SK-N-SH treated with all-trans-retinoic acid at 6 μM for 48 hours (cell line): ENCODE measurements around the gene GPR18.

Source experiments
- ATAC-seq: fragments of 200-7000 bp; cut with Tn5 transposase; 3 replicates; pipeline ENCODE4 v1.9.1; 2020; ENCODE audit warnings: mild to moderate bottlenecking, moderate library complexity
- ARNTL ChIP-seq: fragments of 450-650 bp; formaldehyde crosslinking; IDR thresholded peaks from 2 replicates; pipeline ENCODE4 v1.5.0; 2020; ENCODE audit warnings: low read depth, mild to moderate bottlenecking, moderate library complexity, borderline replicate concordance
- BACH2 ChIP-seq: fragments of 250-450 bp; sonication (Bioruptor Pico); IDR thresholded peaks from 2 replicates; pipeline ENCODE4 v1.9.0; 2021; ENCODE audit warnings: mild to moderate bottlenecking, borderline replicate concordance
- CREB5 ChIP-seq: fragments of 250-450 bp; sonication (Bioruptor Pico); IDR thresholded peaks from 2 replicates; pipeline ENCODE4 v1.5.1; 2020; ENCODE audit warnings: low read depth, mild to moderate bottlenecking, moderate library complexity
- CSDC2 ChIP-seq: fragments of 250-450 bp; sonication (Bioruptor Pico); IDR thresholded peaks from 2 replicates; pipeline ENCODE4 v1.5.0; 2020; ENCODE audit warnings: mild to moderate bottlenecking, moderate library complexity
- CSRNP3 ChIP-seq: fragments of 250-450 bp; sonication (Bioruptor Pico); IDR thresholded peaks from 2 replicates; pipeline ENCODE4 v1.5.1; 2021; ENCODE audit warnings: mild to moderate bottlenecking, moderate library complexity
- ESRRG ChIP-seq: fragments of 250-450 bp; sonication (Bioruptor Pico); IDR thresholded peaks from 2 replicates; pipeline ENCODE4 v1.6.1; 2021; ENCODE audit warnings: mild to moderate bottlenecking
- GLIS3 ChIP-seq: fragments of 250-450 bp; sonication (Bioruptor Pico); IDR thresholded peaks from 2 replicates; pipeline ENCODE4 v1.5.0; 2020; ENCODE audit warnings: mild to moderate bottlenecking, moderate library complexity
- POU6F1 ChIP-seq: fragments of 250-450 bp; sonication (Bioruptor Pico); IDR thresholded peaks from 2 replicates; pipeline ENCODE4 v1.8.0; 2021; ENCODE audit warnings: low read depth, mild to moderate bottlenecking, moderate library complexity, borderline replicate concordance
- RARB ChIP-seq: fragments of 250-450 bp; sonication (Bioruptor Pico); IDR thresholded peaks from 2 replicates; pipeline ENCODE4 v1.8.0; 2021; ENCODE audit warnings: mild to moderate bottlenecking, moderate library complexity
- SNAI2 ChIP-seq: fragments of 250-450 bp; sonication (Bioruptor Pico); IDR thresholded peaks from 2 replicates; pipeline ENCODE4 v1.5.0; 2020; ENCODE audit warnings: mild to moderate bottlenecking, moderate library complexity
- TCF4 ChIP-seq: fragments of 250-450 bp; sonication (Bioruptor Pico); IDR thresholded peaks from 2 replicates; pipeline ENCODE4 v1.8.0; 2021; ENCODE audit warnings: mild to moderate bottlenecking, moderate library complexity, borderline replicate concordance
- TSHZ2 ChIP-seq: fragments of 250-450 bp; sonication (Bioruptor Pico); IDR thresholded peaks from 2 replicates; pipeline ENCODE4 v1.5.0; 2020; ENCODE audit warnings: mild to moderate bottlenecking, moderate library complexity
- ZC3H10 ChIP-seq: fragments of 250-450 bp; sonication (Bioruptor Pico); IDR thresholded peaks from 2 replicates; pipeline ENCODE4 v1.5.1; 2021; ENCODE audit warnings: mild to moderate bottlenecking, moderate library complexity
- ZFP3 ChIP-seq: fragments of 250-450 bp; sonication (Bioruptor Pico); IDR thresholded peaks from 2 replicates; pipeline ENCODE4 v1.5.0; 2020; ENCODE audit warnings: mild to moderate bottlenecking, moderate library complexity
- ZFP30 ChIP-seq: fragments of 450-650 bp; formaldehyde crosslinking; IDR thresholded peaks from 2 replicates; pipeline ENCODE4 v1.5.0; 2022; ENCODE audit warnings: mild to moderate bottlenecking, moderate library complexity
- ZNF565 ChIP-seq: fragments of 450-650 bp; formaldehyde crosslinking; conservative IDR thresholded peaks from 2 replicates; pipeline ENCODE4 v1.5.0; 2020; ENCODE audit warnings: low read depth, mild to moderate bottlenecking, moderate library complexity
- ZNF70 ChIP-seq: fragments of 450-650 bp; formaldehyde crosslinking; IDR thresholded peaks from 2 replicates; pipeline ENCODE4 v1.5.0; 2020; ENCODE audit warnings: mild to moderate bottlenecking, moderate library complexity
- ZNF8 ChIP-seq: fragments of 450-650 bp; formaldehyde crosslinking; IDR thresholded peaks from 2 replicates; pipeline ENCODE4 v1.5.0; 2020; ENCODE audit warnings: mild to moderate bottlenecking, moderate library complexity
- TF ChIP-seq, protein P1 (sequence below): fragments of 250-450 bp; sonication (Bioruptor Pico); IDR thresholded peaks from 2 replicates; pipeline ENCODE4 v1.8.0; 2020; ENCODE audit warnings: mild to moderate bottlenecking, moderate library complexity, borderline replicate concordance

Gene GPR18

DNA sequence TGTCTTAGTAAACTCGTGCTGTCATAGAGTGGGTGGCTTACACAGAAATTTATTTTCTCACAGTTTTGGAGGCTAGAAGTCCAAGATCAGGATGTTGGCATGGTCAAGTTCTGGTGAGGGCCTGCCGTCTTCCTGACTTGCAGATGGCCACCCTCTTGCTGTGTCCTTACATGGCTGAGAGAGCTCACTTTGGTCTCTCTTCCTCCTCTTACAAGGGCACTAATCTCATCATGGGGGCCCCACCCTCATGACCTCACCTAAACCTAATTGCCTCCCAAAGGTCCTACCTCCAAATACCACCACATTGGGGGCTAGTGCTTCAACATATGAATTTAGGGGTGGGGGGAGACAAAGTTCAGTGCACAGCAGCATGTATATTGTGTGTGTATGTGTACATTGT lies 14.3 kb upstream of the GPR18 start:
- ATAC-seq: no peak
- TF ChIP-seq ZFP3 (CRISPR knock-in tag) (no peak), ZNF8 (no peak), TCF4 (no peak), ZC3H10 (no peak), RARB (CRISPR knock-in tag) (no peak), TSHZ2 (no peak), CSDC2 (CRISPR knock-in tag) (no peak), SNAI2 (CRISPR knock-in tag) (no peak), ZFP30 (no peak)
- TF ChIP-seq, protein P1, sequence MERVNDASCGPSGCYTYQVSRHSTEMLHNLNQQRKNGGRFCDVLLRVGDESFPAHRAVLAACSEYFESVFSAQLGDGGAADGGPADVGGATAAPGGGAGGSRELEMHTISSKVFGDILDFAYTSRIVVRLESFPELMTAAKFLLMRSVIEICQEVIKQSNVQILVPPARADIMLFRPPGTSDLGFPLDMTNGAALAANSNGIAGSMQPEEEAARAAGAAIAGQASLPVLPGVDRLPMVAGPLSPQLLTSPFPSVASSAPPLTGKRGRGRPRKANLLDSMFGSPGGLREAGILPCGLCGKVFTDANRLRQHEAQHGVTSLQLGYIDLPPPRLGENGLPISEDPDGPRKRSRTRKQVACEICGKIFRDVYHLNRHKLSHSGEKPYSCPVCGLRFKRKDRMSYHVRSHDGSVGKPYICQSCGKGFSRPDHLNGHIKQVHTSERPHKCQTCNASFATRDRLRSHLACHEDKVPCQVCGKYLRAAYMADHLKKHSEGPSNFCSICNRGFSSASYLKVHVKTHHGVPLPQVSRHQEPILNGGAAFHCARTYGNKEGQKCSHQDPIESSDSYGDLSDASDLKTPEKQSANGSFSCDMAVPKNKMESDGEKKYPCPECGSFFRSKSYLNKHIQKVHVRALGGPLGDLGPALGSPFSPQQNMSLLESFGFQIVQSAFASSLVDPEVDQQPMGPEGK: no peak
- TF ChIP-seq, all 23 proteins: peak for 0

GRCh38 chr13:99271249-99271648 lies 13.1 kb upstream of the GPR18 start:
- ATAC-seq: no peak
- TF ChIP-seq GLIS3 (CRISPR knock-in tag) (no peak), ZNF8 (no peak), SNAI2 (CRISPR knock-in tag) (no peak), BACH2 (no peak), ESRRG (CRISPR knock-in tag) (no peak), ARNTL (CRISPR knock-in tag) (no peak), ZNF565 (no peak), ZNF70 (no peak), CREB5 (CRISPR knock-in tag) (no peak), TCF4 (no peak), POU6F1 (no peak), TSHZ2 (no peak), ZC3H10 (no peak), CSDC2 (CRISPR knock-in tag) (no peak), CSRNP3 (CRISPR knock-in tag) (no peak), ZFP3 (CRISPR knock-in tag) (no peak)
- TF ChIP-seq, protein P1: no peak
